Activated CD4-positive, alpha-beta T cell treated with anti-CD3 and anti-CD28 coated beads, Interleukin-2, amount 10 ng/mL, durations not matched to agents 7 days and 5 days (primary cell): ENCODE measurements around the gene MANEAL. TPM values are rescaled to one million over a fixed set of nuclear protein-coding genes. Genes with fewer than 3 reads are reported as not detected.
"Not testable (repeated sequence)": the region's sequence is repeated elsewhere in the genome, so short reads cannot be mapped to it uniquely, and the experiment has no call there.

Source experiments
- CTCF ChIA-PET: fragments of 350-600 bp; sonication (Branson Sonifier 250); formaldehyde crosslinking; loops from one replicate; lab custom pipeline; 2021; ENCODE audit warnings: antibody characterized with exemption; lab: Charles Lee
- POLR2A ChIA-PET: fragments of 350-600 bp; sonication (Branson Sonifier 250); formaldehyde crosslinking; loops from one replicate; lab custom pipeline; 2021; ENCODE audit warnings: antibody characterized with exemption; lab: Charles Lee
- DNase-seq: peaks from one replicate; pipeline ENCODE4 v3.0.0-alpha.2; 2020
- H3K27ac Mint-ChIP-seq: one replicate; pipeline ENCODE4 v1.8.0; 2021; ENCODE audit warnings: mild to moderate bottlenecking, moderate library complexity, mixed read lengths
- H3K27me3 Mint-ChIP-seq: one replicate; pipeline ENCODE4 v1.8.0; 2021; ENCODE audit warnings: mixed read lengths
- H3K36me3 Mint-ChIP-seq: one replicate; pipeline ENCODE4 v1.8.0; 2021; ENCODE audit warnings: low read depth, mixed read lengths
- H3K4me1 Mint-ChIP-seq: one replicate; pipeline ENCODE4 v1.8.0; 2021; ENCODE audit warnings: mixed read lengths
- H3K4me3 Mint-ChIP-seq: one replicate; pipeline ENCODE4 v1.8.0; 2021; ENCODE audit warnings: mild to moderate bottlenecking, moderate library complexity, mixed read lengths
- H3K9me3 Mint-ChIP-seq: one replicate; pipeline ENCODE4 v1.8.0; 2021; ENCODE audit warnings: mixed read lengths
- total RNA-seq, 2 experiments: library from RNA; stranded (reverse); gene quantifications; one replicate each; pipeline ENCODE4 v1.2.3, GENCODE V29; 2021

MANEAL gene
- total RNA-seq, 2 experiments from 2014 or later: 1.3 to 1.5 TPM

DNA sequence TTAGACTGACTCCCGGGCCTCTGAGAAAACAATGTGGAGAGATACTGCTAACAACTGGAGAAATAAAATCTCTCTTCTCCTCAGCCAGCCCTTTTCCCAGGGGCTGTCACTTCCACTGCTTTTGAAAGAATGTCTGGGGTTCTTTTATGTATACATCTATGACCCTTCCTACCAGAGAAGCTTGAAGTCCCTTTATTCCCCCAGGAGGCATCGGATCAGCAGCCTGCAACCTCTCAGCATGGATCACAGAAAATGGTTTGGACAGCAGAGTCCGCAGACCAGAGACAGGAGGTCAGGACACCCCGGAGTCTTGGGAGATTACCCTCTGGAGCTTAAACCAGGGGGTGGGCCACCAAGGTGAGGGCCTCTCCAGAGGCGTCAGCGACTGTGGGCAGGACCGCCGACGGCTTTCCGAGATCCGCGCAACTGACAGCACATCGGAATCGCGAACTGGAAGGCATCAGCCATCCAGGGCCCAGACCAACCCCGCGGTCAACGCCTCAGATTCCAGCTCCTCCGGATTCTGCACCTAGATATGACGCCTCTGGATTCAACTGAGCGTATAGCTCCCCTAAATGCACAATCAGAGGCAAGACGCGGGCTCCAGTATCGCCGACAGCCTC lies 29.7 kb upstream of the MANEAL start:
- CTCF ChIA-PET: no interaction called here
- POLR2A ChIA-PET: no interaction called here
- H3K27ac Mint-ChIP-seq: no peak overlapping the region
- no peak overlapping the region for H3K4me3 Mint-ChIP-seq
- no peaks in the 10 kb centered on the region for H3K9me3 Mint-ChIP-seq
- DNase-seq: no peak
- H3K36me3 Mint-ChIP-seq: no peaks in the 10 kb centered on the region
- peaks cover 7% of the 10 kb centered on the region for H3K4me1 Mint-ChIP-seq
- H3K27me3 Mint-ChIP-seq: peaks cover 54% of the 10 kb centered on the region

DNA sequence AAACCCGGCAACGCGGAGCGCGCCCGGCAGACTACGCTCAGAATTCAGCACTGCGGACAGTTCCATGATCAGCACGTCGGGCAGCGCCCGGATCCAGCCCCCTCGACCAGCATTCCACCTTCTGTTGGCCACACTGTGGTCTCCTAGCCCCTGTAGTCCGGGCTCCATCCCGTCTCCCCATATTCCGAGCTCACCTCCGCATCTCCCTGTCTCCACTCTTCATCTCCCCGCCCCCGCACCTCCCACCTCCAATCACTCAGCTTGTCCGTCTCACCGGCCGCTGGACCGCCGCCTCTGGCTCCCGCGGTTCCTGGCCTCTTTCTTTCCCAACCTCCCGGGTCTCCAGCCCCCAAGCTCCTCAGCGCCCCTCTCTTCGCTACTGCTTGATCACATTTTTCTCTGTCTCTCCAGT lies 29.2 kb upstream of the MANEAL start:
- Mint-ChIP-seq H3K27ac (no peak overlapping the region), H3K9me3 (no peaks in the 10 kb centered on the region)
- DNase-seq: peak; percentile 67

DNA sequence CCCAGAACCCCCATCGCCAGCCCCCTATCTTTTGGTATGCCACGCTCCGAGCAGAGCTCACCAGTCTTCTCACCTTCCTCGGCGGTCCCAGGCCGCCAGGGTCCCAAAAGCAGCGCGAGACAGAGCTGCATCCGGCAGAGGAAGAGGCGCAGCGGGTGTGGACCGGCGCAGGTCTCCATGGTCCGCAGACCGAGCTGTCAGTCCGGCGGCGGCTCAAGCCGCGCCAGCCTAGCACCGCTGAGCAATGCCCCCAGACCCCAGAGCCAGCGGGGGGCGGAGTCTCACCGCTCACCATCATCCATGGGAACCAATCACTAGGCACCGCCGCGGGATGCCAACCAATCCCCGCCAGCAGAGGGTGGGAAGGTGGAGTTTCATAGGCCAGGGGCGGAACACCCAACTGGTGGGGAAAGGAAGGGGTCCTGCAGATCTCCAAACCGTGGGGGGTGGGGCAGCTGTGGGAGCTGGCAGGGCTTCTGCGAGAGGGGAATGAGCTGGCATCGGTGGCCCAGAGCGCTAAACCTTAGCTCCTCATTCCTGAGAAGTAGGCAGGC lies 28.7 kb upstream of the MANEAL start, which contains the start of gene EPHA10:
TSS of gene EPHA10 (minus strand) at position 233 of the 554 bp plus-strand sequence. CDS start at position 179, 54 bp downstream.
- Mint-ChIP-seq H3K27me3 (peaks cover 62% of the 10 kb centered on the region), H3K4me3 (no peak within 1 kb of the TSS), H3K27ac (no peak within 1 kb of the TSS), H3K36me3 (no peaks in the 10 kb centered on the region), H3K4me1 (peaks cover 7% of the 10 kb centered on the region), H3K9me3 (no peaks in the 10 kb centered on the region)
- POLR2A ChIA-PET: no interaction called here
- CTCF ChIA-PET: interaction anchor here (0.6 to 0.9 kb wide), 2 partner anchors 36 to 113 kb away, joined by 3 read pairs; no protein-coding TSS in a partner anchor
- DNase-seq: no peak

More for the DNA sequence above, 29.2 kb upstream of the MANEAL start:
- ChIA-PET CTCF (no interaction called here), POLR2A (no interaction called here)
- Mint-ChIP-seq H3K36me3 (no peaks in the 10 kb centered on the region), H3K4me1 (peaks cover 7% of the 10 kb centered on the region), H3K27me3 (peaks cover 58% of the 10 kb centered on the region), H3K4me3 (no peak overlapping the region)

DNA sequence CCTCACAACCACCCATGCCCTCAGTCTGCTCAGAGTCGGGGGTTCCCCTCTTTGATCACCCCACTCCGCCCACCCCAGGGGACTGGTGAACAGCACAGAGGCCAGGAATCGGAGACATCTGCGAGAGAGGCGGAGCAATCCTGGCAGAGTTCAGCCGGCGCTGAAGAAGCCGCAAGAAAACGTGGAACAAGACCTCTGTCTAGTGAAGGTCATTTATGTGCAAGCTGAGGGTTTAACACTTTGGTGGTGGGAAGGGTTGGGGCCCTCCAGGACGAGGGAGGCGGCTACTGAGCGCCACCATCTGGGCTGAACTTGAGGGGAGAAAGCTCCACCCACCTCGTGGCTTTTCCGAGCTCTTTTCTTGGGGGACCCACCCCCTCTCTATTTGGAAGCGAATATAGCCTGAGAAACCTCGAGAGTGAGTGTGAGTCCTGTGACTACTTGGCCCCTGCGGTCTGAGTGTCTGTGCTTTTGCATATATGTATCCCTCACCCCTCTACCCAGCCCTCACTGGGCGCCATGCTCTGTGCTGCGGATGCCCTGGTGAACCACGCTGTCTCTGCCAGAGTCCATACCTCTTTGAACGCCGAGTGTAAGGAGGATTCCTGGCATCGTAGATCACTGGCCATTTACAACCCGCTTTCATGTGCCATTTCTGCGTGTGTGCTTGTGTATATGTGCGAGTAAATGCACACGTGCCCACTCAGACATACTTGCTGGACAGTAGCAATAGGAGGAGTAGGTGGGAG lies 27.6 kb upstream of the MANEAL start:
- Mint-ChIP-seq H3K27me3 (peaks cover 69% of the 10 kb centered on the region), H3K4me3 (no peak overlapping the region), H3K36me3 (no peaks in the 10 kb centered on the region), H3K9me3 (no peaks in the 10 kb centered on the region), H3K27ac (no peak overlapping the region), H3K4me1 (peaks cover 7% of the 10 kb centered on the region)
- no peak for DNase-seq
- CTCF ChIA-PET: interaction anchor here (0.6 to 0.9 kb wide), 2 partner anchors 38 to 194 kb away, joined by 3 read pairs; no protein-coding TSS in a partner anchor
- POLR2A ChIA-PET: no interaction called here

DNA sequence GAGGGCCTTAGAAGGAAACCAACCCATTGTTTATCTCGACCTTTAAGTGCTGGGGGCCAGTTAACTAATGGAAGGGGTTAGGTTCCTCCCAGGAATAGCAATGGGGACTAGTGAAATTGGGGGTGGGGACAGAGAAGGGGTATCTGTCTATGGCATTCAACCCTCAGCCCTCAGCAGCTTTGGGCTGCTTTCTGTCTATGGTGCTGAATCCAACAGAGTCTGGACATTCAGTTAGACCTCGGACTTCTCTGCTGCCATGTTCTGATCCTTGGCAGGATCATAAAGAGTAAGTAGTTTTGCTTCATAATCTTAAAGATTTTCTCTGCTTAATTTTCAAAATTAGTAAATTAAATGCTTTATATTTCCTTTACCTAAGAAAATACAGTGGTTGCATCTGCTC lies 26.2 kb upstream of the MANEAL start:
- POLR2A ChIA-PET: no interaction called here
- DNase-seq: no peak

DNA sequence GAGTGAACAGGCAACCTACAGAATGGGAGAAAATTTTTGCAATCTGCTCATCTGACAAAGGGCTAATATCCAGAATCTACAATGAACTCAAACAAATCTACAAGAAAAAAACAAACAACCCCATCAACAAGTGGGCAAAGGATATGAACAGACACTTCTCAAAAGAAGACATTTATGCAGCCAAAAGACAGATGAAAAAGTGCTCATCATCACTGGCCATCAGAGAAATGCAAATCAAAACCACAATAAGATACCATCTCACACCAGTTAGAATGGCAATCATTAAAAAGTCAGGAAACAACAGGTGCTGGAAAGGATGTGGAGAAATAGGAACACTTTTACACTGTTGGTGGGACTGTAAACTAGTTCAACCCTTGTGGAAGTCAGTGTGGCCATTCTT lies 22.2 kb upstream of the MANEAL start:
- H3K4me1 Mint-ChIP-seq, DNase-seq, H3K27ac Mint-ChIP-seq, POLR2A ChIA-PET, H3K4me3 Mint-ChIP-seq, H3K9me3 Mint-ChIP-seq, H3K36me3 Mint-ChIP-seq, CTCF ChIA-PET: not testable (repeated sequence)
- H3K27me3 Mint-ChIP-seq: peaks cover 31% of the 10 kb centered on the region

More for the DNA sequence above, 26.2 kb upstream of the MANEAL start:
- CTCF ChIA-PET: no interaction called here
- Mint-ChIP-seq H3K4me1 (peaks cover 7% of the 10 kb centered on the region), H3K27ac (no peak overlapping the region), H3K9me3 (no peaks in the 10 kb centered on the region), H3K4me3 (no peak overlapping the region), H3K36me3 (no peaks in the 10 kb centered on the region), H3K27me3 (peaks cover 66% of the 10 kb centered on the region)

DNA sequence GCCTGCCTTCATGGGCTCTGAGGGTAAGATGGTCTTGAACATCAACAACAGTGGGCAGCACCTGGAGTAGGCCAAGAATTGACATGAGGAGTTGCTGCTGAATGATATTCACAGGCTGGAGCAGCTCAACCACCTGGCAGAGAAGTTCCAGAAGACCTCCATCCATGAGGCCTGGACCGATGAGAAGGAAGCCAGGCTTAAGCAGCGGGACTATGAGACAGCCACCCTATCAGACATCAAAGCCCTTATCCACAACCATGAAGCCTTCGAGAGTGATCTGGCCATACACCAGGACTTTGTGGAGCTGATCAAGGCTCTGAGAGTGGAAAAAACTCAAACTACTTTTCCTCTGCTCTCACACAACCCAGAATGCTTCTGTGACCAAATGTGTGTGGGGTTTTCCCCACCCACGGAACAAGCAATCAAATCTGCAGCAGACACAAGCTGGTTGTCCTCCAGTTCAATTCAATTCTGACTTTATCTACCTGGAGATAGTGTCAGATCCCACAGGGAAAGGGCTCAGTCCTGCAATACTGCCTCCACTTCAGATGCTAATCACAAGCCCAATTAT lies 16.6 kb upstream of the MANEAL start:
- Mint-ChIP-seq H3K4me1 (no peaks in the 10 kb centered on the region), H3K27ac (no peak overlapping the region), H3K4me3 (no peak overlapping the region), H3K9me3 (no peaks in the 10 kb centered on the region), H3K27me3 (peaks cover 5% of the 10 kb centered on the region), H3K36me3 (no peaks in the 10 kb centered on the region)
- DNase-seq: no peak
- CTCF ChIA-PET: no interaction called here
- POLR2A ChIA-PET: interaction anchor here (0.7 kb wide), 1 partner anchor 107 kb away, joined by 3 read pairs; no protein-coding TSS in a partner anchor

DNA sequence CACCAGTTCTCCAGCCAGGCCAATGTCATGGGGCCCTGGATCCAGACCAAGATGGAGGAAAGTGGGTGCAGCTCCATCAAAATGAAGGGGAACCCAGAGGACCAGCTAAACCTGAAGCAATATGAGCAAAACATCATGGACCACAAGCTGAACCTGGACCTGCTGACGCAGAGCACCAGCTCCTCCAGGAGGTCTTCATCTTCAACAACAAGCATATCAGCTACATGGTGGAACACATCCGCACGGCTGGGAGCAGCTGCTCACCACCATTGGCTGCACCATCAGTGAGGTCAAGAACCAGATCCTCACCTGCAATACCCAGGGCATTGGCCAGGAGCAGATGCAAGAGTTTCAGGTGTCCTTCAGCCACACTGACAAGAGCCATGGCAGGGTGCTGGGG lies 15.0 kb upstream of the MANEAL start:
- H3K27ac Mint-ChIP-seq: no peak overlapping the region
- POLR2A ChIA-PET: no interaction called here

DNA sequence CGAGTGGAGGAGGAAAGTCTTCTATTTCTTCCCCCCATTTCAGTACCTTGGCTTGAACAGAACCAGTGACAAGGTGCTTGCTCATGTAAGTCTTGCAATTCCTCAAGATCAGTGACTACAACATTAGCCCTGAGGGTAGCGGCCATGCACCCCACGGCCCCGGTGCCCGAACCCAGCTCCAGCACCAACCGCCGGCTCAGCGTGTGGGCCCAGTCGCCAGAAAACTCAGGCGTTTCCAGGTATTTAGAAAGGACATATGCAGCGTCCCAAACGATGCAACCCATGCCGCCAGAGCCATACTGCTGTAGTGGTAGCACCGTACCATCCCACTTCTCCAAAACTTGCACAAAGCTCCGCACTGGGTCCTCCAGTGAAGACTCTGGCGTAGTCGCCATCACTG lies 11.2 kb upstream of the MANEAL start:
- no peaks in the 10 kb centered on the region for H3K36me3 Mint-ChIP-seq
- H3K4me1 Mint-ChIP-seq: no peaks in the 10 kb centered on the region
- H3K27ac Mint-ChIP-seq: no peak overlapping the region
- H3K27me3 Mint-ChIP-seq: peaks cover 9% of the 10 kb centered on the region
- H3K9me3 Mint-ChIP-seq: no peaks in the 10 kb centered on the region
- DNase-seq: no peak
- ChIA-PET POLR2A (no interaction called here), CTCF (no interaction called here)
- no peak overlapping the region for H3K4me3 Mint-ChIP-seq

More for the DNA sequence above, 15.0 kb upstream of the MANEAL start:
- Mint-ChIP-seq H3K36me3 (no peaks in the 10 kb centered on the region), H3K4me1 (no peaks in the 10 kb centered on the region), H3K4me3 (no peak overlapping the region), H3K9me3 (no peaks in the 10 kb centered on the region), H3K27me3 (peaks cover 5% of the 10 kb centered on the region)
- DNase-seq: no peak
- CTCF ChIA-PET: no interaction called here

DNA sequence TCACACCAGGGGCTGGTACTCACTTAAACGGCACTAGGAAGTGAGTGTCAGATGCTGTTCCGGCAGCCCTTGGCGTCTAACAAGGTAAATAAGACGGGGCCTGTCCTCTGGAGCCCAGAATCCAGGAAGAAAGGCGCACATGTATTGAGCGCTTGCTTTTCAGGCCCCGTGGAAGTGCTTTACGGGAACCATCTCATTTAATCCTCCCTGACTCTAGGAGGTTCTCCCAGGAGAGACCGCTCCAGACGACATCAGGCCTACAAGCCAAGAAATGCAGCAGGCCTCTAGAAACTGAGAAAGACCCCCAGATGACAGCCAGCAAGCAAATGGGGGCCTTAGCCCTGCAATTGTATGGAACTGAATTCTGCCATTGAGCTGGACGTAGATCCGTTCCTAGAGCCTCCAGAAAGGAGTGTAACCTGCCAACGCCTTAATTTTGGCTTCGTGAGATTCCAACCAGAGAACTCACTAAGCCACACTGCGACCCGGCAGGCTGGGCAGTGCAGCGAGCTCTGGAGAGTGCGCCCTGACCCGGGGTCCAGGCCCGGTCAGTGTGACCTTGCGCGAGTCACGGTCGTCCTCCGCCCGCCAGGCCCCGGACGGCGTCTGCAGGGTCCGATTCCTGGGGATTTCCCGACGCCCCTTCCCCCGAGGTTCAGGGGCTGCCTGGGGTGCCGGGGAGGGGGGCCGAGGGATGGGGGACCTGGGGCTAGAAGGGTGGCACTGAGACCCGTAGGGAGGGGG lies 532 bp upstream of the MANEAL start:
- no peaks in the 10 kb centered on the region for H3K36me3 Mint-ChIP-seq
- no peak overlapping the region for H3K27ac Mint-ChIP-seq
- H3K27me3 Mint-ChIP-seq: peaks cover 46% of the 10 kb centered on the region
- H3K4me1 Mint-ChIP-seq: peaks cover 15% of the 10 kb centered on the region
- ChIA-PET POLR2A (no interaction called here), CTCF (interaction anchor here (1.1 kb wide), 1 partner anchor 66 kb away, joined by 4 read pairs; the partner anchor contains the start of gene MTF1)
- no peaks in the 10 kb centered on the region for H3K9me3 Mint-ChIP-seq
- DNase-seq: no peak
- peak overlapping the region; percentile 25 for H3K4me3 Mint-ChIP-seq

DNA sequence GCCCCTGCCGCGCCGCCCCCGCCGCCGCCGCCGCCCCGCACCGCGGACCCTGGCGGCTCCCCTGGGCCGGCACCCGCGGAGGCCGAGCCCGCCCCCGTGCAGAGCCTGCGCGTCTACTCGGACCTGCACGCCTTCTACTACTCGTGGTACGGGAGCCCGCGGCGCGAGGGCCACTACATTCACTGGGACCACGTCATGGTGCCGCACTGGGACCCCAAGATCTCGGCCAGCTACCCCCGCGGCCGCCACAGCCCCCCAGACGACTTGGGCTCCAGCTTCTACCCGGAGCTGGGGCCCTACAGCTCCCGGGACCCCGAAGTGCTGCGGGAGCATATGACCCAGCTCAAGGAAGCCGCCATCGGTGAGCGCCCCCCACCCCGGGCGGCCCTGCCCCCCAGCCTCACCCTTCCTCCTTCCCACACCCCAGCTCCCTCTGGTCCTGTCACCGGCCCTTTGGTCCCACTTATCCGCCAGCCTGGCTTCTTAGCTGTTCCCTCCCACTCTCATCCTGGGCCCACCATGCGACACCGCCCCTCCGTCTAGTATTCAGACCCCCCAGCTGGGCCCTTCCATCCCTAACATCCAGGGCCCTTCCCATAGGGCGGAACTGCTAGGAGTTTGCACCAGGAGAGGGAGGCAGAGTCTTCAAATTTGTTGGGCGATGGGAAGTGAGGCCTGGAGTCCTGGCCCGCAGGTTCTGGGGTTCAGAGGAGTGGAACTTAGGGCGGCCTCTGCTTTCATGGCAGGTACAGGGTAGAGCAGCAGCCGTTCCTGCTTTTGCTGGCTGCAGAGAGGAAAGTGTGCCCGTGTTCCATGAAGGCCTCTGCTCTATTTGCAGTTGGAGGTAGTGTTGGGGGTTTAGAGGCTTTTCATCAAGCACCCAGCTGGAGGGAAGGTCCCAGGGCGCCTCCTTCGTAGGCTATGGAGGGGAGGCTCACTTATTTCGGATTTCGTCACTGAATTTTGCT lies 1.0 kb downstream of the MANEAL start:
- Mint-ChIP-seq H3K27me3 (peaks cover 35% of the 10 kb centered on the region), H3K36me3 (no peaks in the 10 kb centered on the region), H3K27ac (no peak overlapping the region), H3K9me3 (no peaks in the 10 kb centered on the region), H3K4me3 (peak overlapping the region; percentile 68), H3K4me1 (peaks cover 15% of the 10 kb centered on the region)
- ChIA-PET CTCF (no interaction called here), POLR2A (no interaction called here)
- DNase-seq: no peak
